H1 (cell line): Measurements from ENCODE around the gene ZIC1. TPM values are rescaled to one million over a fixed set of nuclear protein-coding genes. Genes with fewer than 3 reads are reported as not detected.

ENCODE experiments used
- CTCF ChIA-PET: fragments of 300-600 bp; sonication (Branson Sonifier 250); formaldehyde crosslinking; loops from one replicate; lab custom pipeline; 2021; ENCODE audit not compliant: partially characterized antibody; lab: Charles Lee
- POLR2A ChIA-PET: fragments of 300-600 bp; sonication (Branson Sonifier 250); formaldehyde crosslinking; loops from one replicate; lab custom pipeline; 2021; ENCODE audit warnings: inconsistent platforms; ENCODE audit not compliant: partially characterized antibody; lab: Charles Lee
- DNase-seq, 2 experiments: peaks; one replicate each; pipeline versions ENCODE4 v3.0.0 to v3.0.0-alpha.2; 2010 to 2022; ENCODE audit warnings: low spot score in 2 of 2, low read depth in 1 of 2, mixed read lengths in 1 of 2
- FAIRE-seq: peaks from 2 replicates; lab custom pipeline; 2011; peaks lifted over from hg19 to GRCh38; lab: Jason Lieb, UNC
- H2AFZ ChIP-seq: 2 replicates; pipeline ENCODE4 v1.8.1; 2012; ENCODE audit warnings: low read length, inconsistent platforms
- H2AK5ac ChIP-seq: 2 replicates; pipeline ENCODE4 v1.6.1; 2013; ENCODE audit warnings: low read depth, low read length
- H2BK120ac ChIP-seq: replicated peaks from 2 replicates; pipeline ENCODE3; 2013; ENCODE audit warnings: low read depth, low read length, inconsistent platforms
- H2BK12ac ChIP-seq: 2 replicates; pipeline ENCODE4 v1.6.1; 2013; ENCODE audit warnings: low read depth, low read length
- H2BK15ac ChIP-seq: 2 replicates; pipeline ENCODE4 v1.6.1; 2013; ENCODE audit warnings: low read length
- H2BK20ac ChIP-seq: 2 replicates; pipeline ENCODE4 v1.6.1; 2013; ENCODE audit warnings: low read length
- H2BK5ac ChIP-seq: 2 replicates; pipeline ENCODE4 v1.6.1; 2013; ENCODE audit warnings: low read depth, low read length
- H3K14ac ChIP-seq: 2 replicates; pipeline ENCODE4 v1.6.1; 2013; ENCODE audit warnings: inconsistent platforms; ENCODE audit not compliant: insufficient read length
- H3K18ac ChIP-seq: 2 replicates; pipeline ENCODE4 v1.6.1; 2013; ENCODE audit warnings: low read length; ENCODE audit errors: extremely low read depth
- H3K23ac ChIP-seq: 2 replicates; pipeline ENCODE4 v1.6.1; 2013; ENCODE audit warnings: inconsistent platforms; ENCODE audit not compliant: insufficient read length
- H3K23me2 ChIP-seq: 2 replicates; pipeline ENCODE4 v1.6.1; 2013; ENCODE audit warnings: low read depth, low read length
- H3K27ac ChIP-seq: 2 replicates; pipeline ENCODE4 v1.6.1; 2011; ENCODE audit warnings: low read depth, low read length, inconsistent platforms
- H3K27me3 ChIP-seq, 4 experiments: replicated peaks in 1 of 4; 1 replicate in 1 of 4; 2 replicates in 3 of 4; pipeline versions ENCODE4 v1.6.1 to v1.8.1; 2011 to 2013; ENCODE audit warnings: low read length in 3 of 4, mild to moderate bottlenecking in 3 of 4, inconsistent platforms in 2 of 4, mixed read lengths in 2 of 4, moderate library complexity in 1 of 4; ENCODE audit not compliant: control insufficient read depth in 3 of 4, insufficient read depth in 3 of 4; ENCODE audit errors: extremely low read depth in 1 of 4
- H3K36me3 ChIP-seq, 4 experiments: 2 replicates each; pipeline versions ENCODE4 v1.6.1 to v1.8.1; 2011 to 2013; ENCODE audit warnings: mild to moderate bottlenecking in 4 of 4, low read length in 3 of 4, moderate library complexity in 2 of 4, control low read depth in 1 of 4, inconsistent platforms in 1 of 4; ENCODE audit not compliant: insufficient read depth in 4 of 4, control insufficient read depth in 2 of 4
- H3K4ac ChIP-seq: replicated peaks from 2 replicates; pipeline ENCODE3; 2013; ENCODE audit warnings: low read length, low read depth, mixed read lengths, inconsistent platforms; ENCODE audit not compliant: insufficient read length
- H3K4me1 ChIP-seq, 4 experiments: replicated peaks in 1 of 4; 1 replicate in 1 of 4; 2 replicates in 3 of 4; pipeline versions ENCODE4 v1.6.1 to v1.8.1; 2011 to 2013; ENCODE audit warnings: low read length in 3 of 4, inconsistent platforms in 2 of 4, mixed read lengths in 1 of 4; ENCODE audit not compliant: insufficient read depth in 4 of 4, control insufficient read depth in 3 of 4
- H3K4me2 ChIP-seq, 2 experiments: 2 replicates each; pipeline versions ENCODE4 v1.6.1 to v1.8.1; 2011 to 2013; ENCODE audit warnings: low read depth in 2 of 2, low read length in 2 of 2, control low read depth in 1 of 2, inconsistent platforms in 1 of 2, mild to moderate bottlenecking in 1 of 2; ENCODE audit not compliant: insufficient read depth in 1 of 2
- H3K4me3 ChIP-seq, 4 experiments: fragments of 200-600, 300-600 bp in 1 of 4; sonication (generic), shearing (Covaris generic), sonication (Bioruptor Twin) in 1 of 4; 2 replicates each; pipeline versions ENCODE4 v1.5.1 to v1.8.1; 2011 to 2016; ENCODE audit warnings: low read length in 4 of 4, low read depth in 3 of 4, control low read depth in 2 of 4, inconsistent platforms in 2 of 4, mild to moderate bottlenecking in 2 of 4, mixed read lengths in 1 of 4, moderate library complexity in 1 of 4; ENCODE audit not compliant: insufficient read depth in 2 of 4; ENCODE audit errors: extremely low read depth in 1 of 4
- H3K56ac ChIP-seq: replicated peaks from 2 replicates; pipeline ENCODE3; 2013; ENCODE audit warnings: low read depth, mild to moderate bottlenecking, mixed read lengths, low read length, inconsistent platforms; ENCODE audit not compliant: insufficient read length
- H3K79me1 ChIP-seq: 2 replicates; pipeline ENCODE4 v1.6.1; 2013; ENCODE audit warnings: low read depth, low read length, control low read depth
- H3K79me2 ChIP-seq, 2 experiments: 2 replicates each; pipeline versions ENCODE4 v1.6.1 to v1.8.1; 2012 to 2013; ENCODE audit warnings: low read length in 2 of 2, mild to moderate bottlenecking in 2 of 2, inconsistent platforms in 1 of 2; ENCODE audit not compliant: insufficient read depth in 2 of 2, control insufficient read depth in 1 of 2
- H3K9ac ChIP-seq, 4 experiments: replicated peaks in 1 of 4; 1 replicate in 1 of 4; 2 replicates in 3 of 4; pipeline versions ENCODE4 v1.6.1 to v1.8.1; 2011 to 2013; ENCODE audit warnings: low read depth in 3 of 4, low read length in 3 of 4, control low read depth in 2 of 4, mild to moderate bottlenecking in 2 of 4, moderate library complexity in 2 of 4, inconsistent platforms in 1 of 4; ENCODE audit errors: extremely low read depth in 1 of 4
- H3K9me3 ChIP-seq, 2 experiments: 2 replicates each; pipeline versions ENCODE4 v1.6.1 to v1.8.1; 2012 to 2013; ENCODE audit warnings: mild to moderate bottlenecking in 2 of 2, moderate library complexity in 2 of 2, control low read depth in 1 of 2, inconsistent platforms in 1 of 2, low read depth in 1 of 2, low read length in 1 of 2, mixed read lengths in 1 of 2; ENCODE audit not compliant: insufficient read depth in 2 of 2
- H4K20me1 ChIP-seq, 2 experiments: replicated peaks in 1 of 2; 2 replicates each; pipeline versions ENCODE3 to v1.8.1; 2011 to 2013; ENCODE audit warnings: inconsistent platforms in 2 of 2, low read length in 2 of 2, mild to moderate bottlenecking in 1 of 2; ENCODE audit not compliant: insufficient read depth in 2 of 2, control insufficient read depth in 1 of 2
- H4K5ac ChIP-seq: 2 replicates; pipeline ENCODE4 v1.6.1; 2013; ENCODE audit warnings: low read length, low read depth, mixed read lengths, inconsistent platforms; ENCODE audit not compliant: insufficient read length
- H4K8ac ChIP-seq: 2 replicates; pipeline ENCODE4 v1.8.0; 2013; ENCODE audit warnings: mild to moderate bottlenecking, moderate library complexity, low read length, inconsistent platforms; ENCODE audit not compliant: insufficient read depth; ENCODE audit errors: extremely low read depth
- H4K91ac ChIP-seq: replicated peaks from 2 replicates; pipeline ENCODE3; 2013; ENCODE audit warnings: low read length, mixed read lengths, inconsistent platforms; ENCODE audit not compliant: insufficient read length
- CEBPB ChIP-seq: IDR thresholded peaks from 2 replicates; pipeline ENCODE4 v1.6.1; 2012; ENCODE audit warnings: low read depth, low read length
- CREB1 ChIP-seq: IDR thresholded peaks from 2 replicates; pipeline ENCODE4 v1.6.1; 2012; ENCODE audit warnings: inconsistent platforms
- E2F6 ChIP-seq: IDR thresholded peaks from 2 replicates; pipeline ENCODE4 v1.6.1; 2012; ENCODE audit warnings: inconsistent platforms
- EGR1 ChIP-seq: IDR thresholded peaks from 2 replicates; pipeline ENCODE4 v1.6.1; 2011; ENCODE audit warnings: low read depth, low read length, borderline replicate concordance
- FOSL1 ChIP-seq: IDR thresholded peaks from 2 replicates; pipeline ENCODE4 v1.6.1; 2011; ENCODE audit warnings: mild to moderate bottlenecking, low read depth, low read length, moderate library complexity; ENCODE audit not compliant: insufficient read depth
- PHF8 ChIP-seq: fragments of 200-600 bp; sonication (generic); conservative IDR thresholded peaks from 2 replicates; pipeline ENCODE4 v1.7.1; 2012; ENCODE audit warnings: low read depth, mild to moderate bottlenecking, inconsistent platforms, low read length, moderate library complexity
- POLR2A ChIP-seq, 2 experiments: IDR thresholded peaks; 1 replicate in 1 of 2; 2 replicates in 1 of 2; pipeline ENCODE4 v1.6.1; 2011; ENCODE audit warnings: low read depth in 2 of 2, low read length in 2 of 2, mild to moderate bottlenecking in 2 of 2; ENCODE audit errors: control extremely low read depth in 1 of 2
- TBP ChIP-seq: IDR thresholded peaks from 2 replicates; pipeline ENCODE4 v1.6.1; 2011; ENCODE audit warnings: low read depth, low read length, improper control_type of control experiment
- YY1 ChIP-seq: IDR thresholded peaks from 2 replicates; pipeline ENCODE4 v1.6.1; 2011; ENCODE audit warnings: low read depth, mild to moderate bottlenecking, low read length
- WGBS, 2 experiments: shearing (Covaris generic) in 1 of 2; methylation state at CpG; one replicate each; pipeline versions ENCODE4 v1.1.6 to v1.1.7; 2013 to 2015; ENCODE audit warnings: low lambda C conversion rate in 2 of 2, mixed read lengths in 2 of 2, inconsistent platforms in 1 of 2, low coverage in 1 of 2, missing lambda C conversion rate in 1 of 2; ENCODE audit not compliant: insufficient replicate concordance in 2 of 2, insufficient coverage in 1 of 2, insufficient read length in 1 of 2; ENCODE audit errors: extremely low coverage in 1 of 2, missing lambda C conversion rate in 1 of 2; 5-methylcytosine and 5-hydroxymethylcytosine counted together
- polyA plus RNA-seq, 7 experiments: library from polyadenylated mRNA; depleted of rRNA in 3 of 7; stranded (reverse) in 5 of 7; unstranded in 2 of 7; fragments of >200 nt in 5 of 7; fragments of 200-250 nt in 2 of 7; gene quantifications; 1 replicate in 5 of 7; 2 replicates in 1 of 7; 4 replicates in 1 of 7; pipeline versions ENCODE4 v1.2.1 to v1.2.3, GENCODE V29; 2011 to 2013; ENCODE audit warnings: missing spikeins in 2 of 7, mixed read lengths in 2 of 7
- total RNA-seq: library from RNA; stranded (reverse); fragmentation: NEBNext Ultra II Directional; extraction: Animal tissue kit (Norgen Biotek cat#: 25700); gene quantifications from 2 replicates; pipeline ENCODE4 v1.2.1, GENCODE V29; 2021

The ZIC1 gene
- total and polyA plus RNA-seq, 2 of the 8 experiments (the other 6 are each of a cell fraction or from before 2014, with no cell fraction given) = 0.80 to 2.2 TPM

- Histone ChIP-seq H3K27me3 (peaks cover 66 to 97% (median 91%) of the 10 kb centered on the region in 4 experiments), H4K5ac (no peak overlapping the region), H4K20me1 (peaks cover 0 to 12% of the 10 kb centered on the region in 2 experiments), H4K91ac (peak overlapping the region; percentile 61), H2BK12ac (peak overlapping the region; percentile 75; the same call in 1 of the 2 replicates), H2AK5ac (no peak overlapping the region), H3K14ac (no peak overlapping the region), H2BK15ac (no peak overlapping the region), H3K4me3 (peak overlapping the region; percentile 30 to 68 (median 60)), H2BK20ac (peak overlapping the region; percentile 32; the same call in 1 of the 2 replicates), H3K23me2 (peaks cover 23% of the 10 kb centered on the region), H4K8ac (peak overlapping the region; percentile 93), H3K79me2 (no peaks in the 10 kb centered on the region), H3K4me1 (peaks cover 12 to 51% (median 21%) of the 10 kb centered on the region in 4 experiments), H3K18ac (peak overlapping the region; percentile 95), H2BK5ac (peak overlapping the region; percentile 60; the same call in 1 of the 2 replicates), H3K4me2 (peak overlapping the region; percentile 93 to 95), H3K79me1 (no peaks in the 10 kb centered on the region; the same call in 1 of the 2 replicates), H3K9ac (peak overlapping the region in 3 of 4 experiments; percentile 0 to 67 (median 54); a peak in 5 of 7 replicates), H3K36me3 (peaks cover 0 to 4% (median 0%) of the 10 kb centered on the region in 4 experiments; a peak in 2 of 8 replicates), H3K4ac (no peak overlapping the region), H3K56ac (no peak overlapping the region), H2BK120ac (no peak overlapping the region), H3K27ac (peak overlapping the region; percentile 67; the same call in 1 of the 2 replicates), H3K23ac (no peak overlapping the region), H3K9me3 (peaks cover 0 to 4% of the 10 kb centered on the region in 2 experiments; a peak in 1 of 4 replicates), H2AFZ (peak overlapping the region; percentile 20; the same call in 1 of the 2 replicates)
- 1% methylated on average over 46 of the region's 54 CpGs; no CpG with 5 or more reads in 1 of the 2 experiments for WGBS, 2 experiments
- no peak for FAIRE-seq
- ChIA-PET CTCF (interaction anchor here (0.6 to 27.3 kb wide), 13 partner anchors 11 to 685 kb away, joined by 3 to 485 read pairs (median 10); no protein-coding TSS in a partner anchor), POLR2A (interaction anchor here (0.7 to 3.7 kb wide), 10 partner anchors 8 to 43 kb away, joined by 3 to 26 read pairs (median 5); partner anchors contain the start of gene ZIC4)
- DNase-seq = peak in 1 of 2 experiments; percentile 88
- peak; percentile 90 for TF ChIP-seq YY1
- TF ChIP-seq CREB1 = peak; percentile 10; the same call in 1 of the 2 replicates
- no peak for TF ChIP-seq FOSL1
- TF ChIP-seq PHF8 = peak; percentile 55; the same call in 1 of the 2 replicates
- TF ChIP-seq E2F6 = peak; percentile 65
- TF ChIP-seq POLR2A (IDR thresholded peaks at IDR 0.05; ENCODE audit: control extremely low read depth in 1 of 2, low read depth in 2 of 2, low read length in 2 of 2) = peak in 1 of 2 experiments; percentile 67; a peak in 1 of 3 replicates
- TF ChIP-seq CEBPB = no peak
- TF ChIP-seq EGR1 = peak; percentile 32; the same call in 1 of the 2 replicates
- TF ChIP-seq TBP = peak; percentile 24; the same call in 1 of the 2 replicates
Measured at GRCh38 chr3:147393261-147393942, 15.8 kb upstream of the ZIC1 start.
